ENCODE data around the gene MKRN1. TPM values are rescaled to one million over a fixed set of nuclear protein-coding genes. Genes with fewer than 3 reads are reported as not detected.
"Not testable (repeated sequence)": the region's sequence is repeated elsewhere in the genome, so short reads cannot be mapped to it uniquely, and the experiment has no call there.

MKRN1 gene
- total RNA-seq, 3 donors from 2014 or later, result 169 to 263 (median 188) TPM

DNA sequence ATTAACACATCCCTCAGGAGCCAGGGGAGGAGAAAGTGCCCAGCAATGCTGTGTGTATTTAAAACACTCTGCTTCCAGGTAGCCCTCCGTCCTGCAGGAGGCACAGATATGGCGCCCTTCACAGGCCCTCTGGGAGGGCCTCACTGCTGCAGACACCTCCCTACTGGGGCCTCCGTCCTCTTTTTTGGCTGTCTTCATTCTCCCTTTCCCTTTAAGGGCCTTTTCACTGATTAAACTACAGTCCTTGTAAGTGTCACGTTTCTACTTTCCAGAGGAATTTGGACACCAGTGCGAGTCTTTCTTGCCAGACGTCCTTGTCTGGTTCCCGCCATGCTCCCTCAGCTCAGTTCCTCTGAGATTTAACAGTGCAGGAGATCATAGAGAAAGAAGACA, 39.7 kb upstream of the MKRN1 start:
- DNase-seq, result peak in 2 of 3 donors; percentile 37 to 51
- Histone ChIP-seq H3K4me3 (no peak overlapping the region), H3K4me1 (ENCODE audit: low read depth) (peaks cover 3% of the 10 kb centered on the region), H3K36me3 (ENCODE audit: low read depth) (no peaks in the 10 kb centered on the region), H3K9me3 (no peaks in the 10 kb centered on the region)
- intact Hi-C loops (cut with DNase I, micrococcal nuclease), result loop anchor here (5.0 kb wide), 1 partner anchor 133 kb away; no protein-coding TSS in a partner anchor
- TF ChIP-seq, protein P1, sequence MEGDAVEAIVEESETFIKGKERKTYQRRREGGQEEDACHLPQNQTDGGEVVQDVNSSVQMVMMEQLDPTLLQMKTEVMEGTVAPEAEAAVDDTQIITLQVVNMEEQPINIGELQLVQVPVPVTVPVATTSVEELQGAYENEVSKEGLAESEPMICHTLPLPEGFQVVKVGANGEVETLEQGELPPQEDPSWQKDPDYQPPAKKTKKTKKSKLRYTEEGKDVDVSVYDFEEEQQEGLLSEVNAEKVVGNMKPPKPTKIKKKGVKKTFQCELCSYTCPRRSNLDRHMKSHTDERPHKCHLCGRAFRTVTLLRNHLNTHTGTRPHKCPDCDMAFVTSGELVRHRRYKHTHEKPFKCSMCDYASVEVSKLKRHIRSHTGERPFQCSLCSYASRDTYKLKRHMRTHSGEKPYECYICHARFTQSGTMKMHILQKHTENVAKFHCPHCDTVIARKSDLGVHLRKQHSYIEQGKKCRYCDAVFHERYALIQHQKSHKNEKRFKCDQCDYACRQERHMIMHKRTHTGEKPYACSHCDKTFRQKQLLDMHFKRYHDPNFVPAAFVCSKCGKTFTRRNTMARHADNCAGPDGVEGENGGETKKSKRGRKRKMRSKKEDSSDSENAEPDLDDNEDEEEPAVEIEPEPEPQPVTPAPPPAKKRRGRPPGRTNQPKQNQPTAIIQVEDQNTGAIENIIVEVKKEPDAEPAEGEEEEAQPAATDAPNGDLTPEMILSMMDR (IDR thresholded peaks at IDR 0.05), result no peak
- peak; percentile 53 for ATAC-seq

DNA sequence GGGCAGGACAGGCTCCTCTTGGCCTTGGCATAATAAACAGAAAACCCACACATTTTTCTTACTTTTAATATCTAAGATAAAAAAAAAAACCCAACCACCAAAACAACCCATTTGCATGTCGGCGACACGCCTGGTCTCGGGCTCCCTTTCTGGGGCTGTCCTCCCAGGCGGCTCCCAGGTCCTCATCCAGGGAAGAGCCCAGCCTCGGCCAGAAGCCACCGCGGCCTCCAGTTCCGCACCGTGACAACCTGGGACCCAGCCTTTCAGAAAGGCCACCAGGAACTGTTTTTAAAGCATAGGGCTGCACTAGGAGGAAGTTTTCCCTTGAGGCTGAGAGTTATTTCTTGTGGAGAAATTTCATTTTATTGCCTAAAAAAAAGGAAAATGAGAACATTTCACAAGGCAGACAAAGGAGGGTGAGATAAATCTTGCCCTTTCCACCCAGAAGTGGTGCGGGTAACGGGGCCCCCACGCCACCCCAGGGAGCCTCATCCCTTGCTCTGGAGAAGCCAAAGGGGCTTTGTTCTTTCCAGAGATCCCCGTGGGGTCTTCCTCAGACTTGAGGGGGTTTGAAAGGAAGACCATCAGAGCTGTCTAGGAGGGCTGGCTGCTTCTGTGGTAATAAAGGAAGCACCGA, 39.2 kb upstream of the MKRN1 start:
- no peaks in the 10 kb centered on the region for H3K36me3 ChIP-seq (ENCODE audit: low read depth)
- no peaks in the 10 kb centered on the region for H3K9me3 ChIP-seq
- intact Hi-C loops (cut with DNase I, micrococcal nuclease), result loop anchor here (5.0 kb wide), 1 partner anchor 134 kb away; no protein-coding TSS in a partner anchor
- peak; percentile 6 for ATAC-seq
- TF ChIP-seq, protein P1 (IDR thresholded peaks at IDR 0.05), result no peak
- no peak overlapping the region for H3K4me3 ChIP-seq
- DNase-seq, result no peak
- peaks cover 3% of the 10 kb centered on the region for H3K4me1 ChIP-seq (ENCODE audit: low read depth)

DNA sequence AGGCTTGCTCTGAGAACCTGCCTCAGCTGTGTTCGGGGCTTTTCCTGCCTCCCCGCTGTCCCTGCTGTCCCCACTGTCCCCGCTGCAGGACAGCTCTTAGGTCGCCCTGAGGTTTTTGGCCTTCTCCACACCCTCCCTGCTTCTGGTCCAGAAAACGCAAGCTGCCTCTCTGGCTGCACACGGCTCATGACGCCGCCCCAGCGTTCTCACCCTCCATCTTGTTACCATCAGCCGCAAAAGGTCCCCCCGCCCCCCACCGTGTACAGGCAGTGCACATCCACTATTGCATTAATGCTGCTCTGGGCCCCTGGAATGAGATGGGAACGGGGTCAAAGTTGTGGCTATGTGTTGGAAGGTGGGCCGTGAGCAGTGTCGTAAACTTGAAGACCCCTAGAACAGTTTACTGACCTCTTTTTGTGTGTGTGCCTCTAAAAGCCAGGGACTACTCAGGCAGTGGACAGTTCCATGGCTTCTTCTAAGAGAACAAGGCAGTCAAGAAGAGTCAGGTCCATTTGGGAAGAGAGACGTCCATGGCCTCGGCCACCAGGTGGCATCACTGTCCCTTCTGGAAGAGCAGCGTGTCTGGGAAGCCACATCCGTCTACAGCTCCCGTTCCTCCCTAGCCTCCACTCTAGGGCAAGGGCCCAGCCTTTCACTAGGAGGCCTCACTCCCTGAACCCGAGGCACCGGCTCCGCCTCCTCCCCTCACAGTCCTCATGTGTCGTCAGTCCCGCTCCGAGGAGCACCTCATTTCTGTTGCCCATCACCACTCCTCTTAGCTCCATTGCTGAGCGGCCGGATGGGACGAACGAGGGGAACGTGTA, 38.5 kb upstream of the MKRN1 start:
- no peaks in the 10 kb centered on the region for H3K9me3 ChIP-seq
- TF ChIP-seq, protein P1 (IDR thresholded peaks at IDR 0.05), result peak; percentile 66
- no peaks in the 10 kb centered on the region for H3K36me3 ChIP-seq (ENCODE audit: low read depth)
- peaks cover 3% of the 10 kb centered on the region for H3K4me1 ChIP-seq (ENCODE audit: low read depth)
- no peak overlapping the region for H3K4me3 ChIP-seq
- DNase-seq (peak; percentile 91 to 98 (median 96)), ATAC-seq (peak; percentile 90)
- intact Hi-C loops (cut with DNase I, micrococcal nuclease), result loop anchor here (5.0 kb wide), 1 partner anchor 135 kb away; no protein-coding TSS in a partner anchor

DNA sequence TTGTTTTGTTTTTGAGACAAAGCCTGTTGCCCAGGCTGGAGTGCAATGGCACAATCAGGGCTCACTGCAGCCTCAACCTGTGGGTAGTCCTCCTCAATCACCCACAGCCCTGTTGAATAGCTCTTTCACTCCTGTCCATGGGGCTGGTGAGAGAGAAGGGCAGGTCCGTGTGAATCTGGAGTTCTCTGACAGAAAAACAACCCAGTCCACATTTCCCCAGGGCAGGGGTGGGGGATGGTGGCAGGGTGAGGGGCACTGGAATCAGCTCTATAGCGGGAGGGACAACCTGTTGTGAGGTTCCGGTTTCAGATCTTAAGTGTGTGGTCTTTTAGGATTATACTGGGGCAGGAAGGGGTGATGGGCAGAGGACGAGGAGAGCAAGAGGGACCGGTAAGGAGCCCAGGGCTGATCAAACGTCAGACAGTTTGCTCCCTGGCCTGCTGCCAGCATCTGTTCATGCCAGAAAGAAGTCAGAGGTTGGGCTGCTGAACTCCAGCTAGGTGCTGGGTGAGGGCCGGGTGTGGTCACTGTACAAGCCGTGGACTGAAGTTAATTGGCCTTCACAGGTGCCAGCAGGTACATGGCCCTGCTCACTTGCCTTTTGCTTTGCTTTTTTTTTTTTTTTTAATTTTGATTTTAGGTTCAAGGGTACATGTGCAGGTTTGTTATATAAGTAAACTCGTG, 33.2 kb upstream of the MKRN1 start:
- peak; percentile 96 for ATAC-seq
- H3K4me1 ChIP-seq (ENCODE audit: low read depth), result peaks cover 12% of the 10 kb centered on the region
- intact Hi-C loops (cut with DNase I, micrococcal nuclease), result no loop called here
- H3K36me3 ChIP-seq (ENCODE audit: low read depth), result no peaks in the 10 kb centered on the region
- TF ChIP-seq, protein P1 (IDR thresholded peaks at IDR 0.05), result no peak
- no peak overlapping the region for H3K4me3 ChIP-seq
- H3K9me3 ChIP-seq, result no peaks in the 10 kb centered on the region
- DNase-seq, result peak; percentile 94 to 98 (median 96)

DNA sequence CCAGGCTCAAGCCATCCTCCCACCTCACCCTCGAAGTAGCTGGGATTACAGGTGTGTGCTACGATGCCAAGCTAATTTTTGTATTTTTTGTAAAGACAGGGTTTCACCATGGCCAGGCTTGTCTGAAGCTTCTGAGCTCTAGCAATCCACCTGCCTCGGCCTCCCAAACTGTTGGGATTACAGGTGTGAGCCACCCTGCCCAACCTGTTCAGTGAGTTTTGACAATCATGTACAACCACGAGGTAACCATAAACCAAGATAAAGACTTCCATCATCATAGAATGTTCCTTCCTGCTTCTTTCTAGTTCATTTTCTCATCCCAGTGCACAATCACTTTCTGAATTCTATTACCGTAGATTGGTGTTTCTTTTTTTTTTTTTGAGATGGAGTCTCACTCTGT, 30.5 kb upstream of the MKRN1 start:
- H3K4me3 ChIP-seq, result no peak overlapping the region
- intact Hi-C loops (cut with DNase I, micrococcal nuclease), result no loop called here
- H3K4me1 ChIP-seq (ENCODE audit: low read depth), result peaks cover 19% of the 10 kb centered on the region
- TF ChIP-seq, protein P1 (IDR thresholded peaks at IDR 0.05), result no peak
- DNase-seq (peak in 2 of 3 donors; percentile 77 to 85), ATAC-seq (peak; percentile 70)
- no peaks in the 10 kb centered on the region for H3K9me3 ChIP-seq
- H3K36me3 ChIP-seq (ENCODE audit: low read depth), result no peaks in the 10 kb centered on the region

DNA sequence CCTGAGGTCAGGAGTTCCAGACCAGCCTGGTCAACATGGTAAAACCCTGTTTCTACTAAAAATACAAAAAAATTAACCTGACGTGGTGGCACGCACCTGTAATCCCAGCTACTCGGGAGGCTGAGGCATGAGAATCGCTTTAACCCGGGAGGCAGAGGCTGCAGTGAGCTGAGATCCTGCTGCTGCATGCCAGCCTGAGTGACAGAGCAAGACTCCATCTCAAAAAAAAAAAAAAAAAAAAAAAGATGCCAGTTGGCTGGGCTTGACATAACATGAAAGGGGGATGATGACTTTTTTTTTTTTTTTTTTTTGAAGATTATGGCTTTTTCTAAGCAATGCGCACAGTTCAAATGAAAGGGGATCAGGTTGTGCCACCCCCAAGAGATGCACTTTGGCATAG, 28.3 kb upstream of the MKRN1 start:
- H3K4me3 ChIP-seq; H3K36me3 ChIP-seq (ENCODE audit: low read depth); ATAC-seq; intact Hi-C loops (cut with DNase I, micrococcal nuclease); H3K9me3 ChIP-seq; DNase-seq: not testable (repeated sequence)
- H3K4me1 ChIP-seq (ENCODE audit: low read depth), result peaks cover 19% of the 10 kb centered on the region

Measured in mucosa of descending colon (tissue), 3 donors.